OCI-LY1 (cell line): ENCODE data around the gene ZNF670.

ENCODE experiments used
- CTCF ChIP-seq: fragments of 200-600 bp; sonication (generic), shearing (Covaris generic); IDR thresholded peaks from 2 replicates; pipeline ENCODE4 v1.5.1; 2017; ENCODE audit warnings: mild to moderate bottlenecking, antibody characterized with exemption, low read length, moderate library complexity, mixed read lengths
- EZH2 ChIP-seq: fragments of 200-600 bp; sonication (generic), shearing (Covaris generic); IDR thresholded peaks from 2 replicates; pipeline ENCODE4 v1.8.0; 2017; ENCODE audit warnings: borderline replicate concordance, mixed run types, mild to moderate bottlenecking, antibody characterized with exemption, low read length, moderate library complexity, mixed read lengths

- TF ChIP-seq CTCF (no peak), EZH2 (no peak)
These were observed 36.9 kb upstream of the ZNF670 start for GRCh38 chr1:247115545-247115944.
